Common myeloid progenitor, CD34-positive (primary cell): ENCODE data around the gene SOBP.

Experiments used
- CTCF ChIA-PET: fragments of 350-600 bp; sonication (Branson Sonifier 250); formaldehyde crosslinking; loops from one replicate; lab custom pipeline; 2021; ENCODE audit warnings: antibody characterized with exemption; lab: Charles Lee
- POLR2A ChIA-PET: fragments of 350-600 bp; sonication (Branson Sonifier 250); formaldehyde crosslinking; loops from one replicate; lab custom pipeline; 2021; ENCODE audit warnings: antibody characterized with exemption; lab: Charles Lee
- DNase-seq, 3 donors: peaks; one replicate each; pipeline versions ENCODE4 v3.0.0 to v3.0.0-alpha.2; 2013
- H3K27ac ChIP-seq, 2 experiments: 1 replicate in 1 of 2; 2 replicates in 1 of 2; pipeline ENCODE4 v1.7.0; 2013; ENCODE audit warnings: inconsistent platforms in 2 of 2, low read length in 2 of 2, mild to moderate bottlenecking in 2 of 2, low read depth in 1 of 2, moderate library complexity in 1 of 2; ENCODE audit not compliant: severe bottlenecking in 2 of 2, insufficient read depth in 1 of 2, poor library complexity in 1 of 2
- H3K27me3 ChIP-seq, 5 experiments: replicated peaks in 2 of 5; 1 replicate in 3 of 5; 2 replicates in 2 of 5; pipeline versions ENCODE4 v1.6.1 to v1.7.0; 2013; ENCODE audit warnings: low read length in 4 of 5, mild to moderate bottlenecking in 2 of 5, moderate library complexity in 2 of 5, inconsistent platforms in 1 of 5; ENCODE audit not compliant: insufficient read depth in 5 of 5, control insufficient read depth in 4 of 5
- H3K36me3 ChIP-seq, 4 experiments: 1 replicate in 2 of 4; 2 replicates in 2 of 4; pipeline versions ENCODE4 v1.6.1 to v1.7.0; 2013; ENCODE audit warnings: low read length in 3 of 4, control low read depth in 1 of 4, mild to moderate bottlenecking in 1 of 4; ENCODE audit not compliant: control insufficient read depth in 4 of 4, insufficient read depth in 4 of 4
- H3K4me1 ChIP-seq, 4 experiments: 1 replicate in 3 of 4; 2 replicates in 1 of 4; pipeline versions ENCODE4 v1.6.1 to v1.7.1; 2013; ENCODE audit warnings: low read length in 3 of 4, mild to moderate bottlenecking in 3 of 4, control low read depth in 1 of 4, inconsistent platforms in 1 of 4, moderate library complexity in 1 of 4; ENCODE audit not compliant: control insufficient read depth in 4 of 4, insufficient read depth in 4 of 4; ENCODE audit errors: control extremely low read depth in 1 of 4
- H3K4me3 ChIP-seq, 7 experiments: 1 replicate in 4 of 7; 2 replicates in 3 of 7; pipeline versions ENCODE4 v1.5.1 to v1.7.0; 2013; ENCODE audit warnings: mild to moderate bottlenecking in 7 of 7, low read length in 6 of 7, moderate library complexity in 6 of 7, inconsistent platforms in 2 of 7, low read depth in 2 of 7, control low read depth in 1 of 7; ENCODE audit not compliant: insufficient read depth in 4 of 7, control insufficient read depth in 1 of 7; ENCODE audit errors: extremely low read depth in 1 of 7
- H3K9me3 ChIP-seq, 5 experiments: 1 replicate in 4 of 5; 2 replicates in 1 of 5; pipeline versions ENCODE4 v1.6.1 to v1.7.1; 2013; ENCODE audit warnings: low read length in 4 of 5, mild to moderate bottlenecking in 2 of 5, inconsistent platforms in 1 of 5, low read depth in 1 of 5, moderate library complexity in 1 of 5; ENCODE audit not compliant: control insufficient read depth in 4 of 5, insufficient read depth in 2 of 5; ENCODE audit errors: control extremely low read depth in 1 of 5
- WGBS: methylation state at CpG from one replicate; pipeline ENCODE4 v1.1.5; 2013; ENCODE audit not compliant: insufficient coverage; 5-methylcytosine and 5-hydroxymethylcytosine counted together

The SOBP gene

DNA sequence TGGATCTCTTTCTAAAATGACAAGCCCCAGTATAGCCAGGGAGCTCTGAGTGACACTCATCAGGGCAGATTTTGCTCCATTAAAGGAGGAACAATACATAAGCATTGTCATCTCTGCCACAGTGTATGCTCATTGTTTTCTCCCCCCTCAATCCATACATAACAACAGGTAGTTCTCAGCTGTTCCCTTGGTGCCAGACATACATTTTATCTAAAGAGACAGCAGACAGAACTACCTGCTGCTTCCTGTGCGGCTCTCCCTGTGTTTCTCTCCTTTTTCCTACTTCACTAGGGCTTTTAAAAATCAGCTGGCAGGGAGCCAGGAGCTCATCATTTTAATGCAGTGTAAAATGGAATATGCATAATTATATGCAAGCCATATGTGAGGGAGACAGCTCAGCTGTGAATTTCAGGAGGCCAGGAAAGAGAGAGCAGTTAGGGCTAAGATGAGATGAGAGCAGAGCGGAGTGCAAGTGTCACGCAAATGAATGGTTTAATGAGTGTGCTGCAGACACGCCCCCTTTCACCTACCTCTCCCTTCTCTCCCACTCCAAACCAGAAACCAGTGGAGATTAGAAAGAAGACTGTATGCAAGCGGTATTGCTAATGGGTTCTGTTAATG is 96.0 kb downstream of the SOBP start:
- no peak overlapping the region for H3K4me3 ChIP-seq
- H3K4me1 ChIP-seq = no peaks in the 10 kb centered on the region
- H3K27ac ChIP-seq = no peak overlapping the region
- WGBS = 100% methylated on average over 1 of the region's 5 CpGs
- DNase-seq = no peak
- H3K36me3 ChIP-seq = no peaks in the 10 kb centered on the region
- ChIA-PET CTCF (no interaction called here), POLR2A (no interaction called here)
- no peaks in the 10 kb centered on the region for H3K9me3 ChIP-seq
- peaks cover 0 to 8% (median 0%) of the 10 kb centered on the region in 5 experiments for H3K27me3 ChIP-seq

DNA sequence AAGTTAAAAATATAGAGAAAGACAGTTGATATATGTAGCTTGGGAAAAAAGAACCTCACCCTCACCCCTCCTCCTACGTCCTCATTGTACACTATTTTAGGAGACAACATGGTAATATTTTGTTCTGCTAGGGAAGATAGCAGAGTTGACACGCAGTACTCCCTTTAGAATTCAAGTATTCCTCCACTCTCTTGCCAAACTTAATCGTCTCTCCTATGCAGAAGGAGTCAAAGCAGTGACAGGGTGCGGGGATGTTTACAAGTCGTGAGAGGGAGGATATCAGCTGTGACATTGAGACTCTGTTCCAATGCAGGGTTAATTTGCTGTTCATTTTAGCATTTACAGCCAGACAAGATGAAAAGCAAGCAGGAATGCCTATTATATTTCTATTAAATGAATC is 97.5 kb downstream of the SOBP start:
- Histone ChIP-seq H3K27me3 (peaks cover 0 to 8% (median 0%) of the 10 kb centered on the region in 5 experiments), H3K36me3 (no peaks in the 10 kb centered on the region), H3K4me3 (no peak overlapping the region), H3K4me1 (no peaks in the 10 kb centered on the region), H3K27ac (no peak overlapping the region), H3K9me3 (no peaks in the 10 kb centered on the region)
- CTCF ChIA-PET = interaction anchor here (1.3 kb wide), 1 partner anchor 48 kb away, joined by 3 read pairs; no protein-coding TSS in a partner anchor
- POLR2A ChIA-PET = no interaction called here
- WGBS = 93% methylated on average over 4 of the region's 5 CpGs
- DNase-seq = no peak

DNA sequence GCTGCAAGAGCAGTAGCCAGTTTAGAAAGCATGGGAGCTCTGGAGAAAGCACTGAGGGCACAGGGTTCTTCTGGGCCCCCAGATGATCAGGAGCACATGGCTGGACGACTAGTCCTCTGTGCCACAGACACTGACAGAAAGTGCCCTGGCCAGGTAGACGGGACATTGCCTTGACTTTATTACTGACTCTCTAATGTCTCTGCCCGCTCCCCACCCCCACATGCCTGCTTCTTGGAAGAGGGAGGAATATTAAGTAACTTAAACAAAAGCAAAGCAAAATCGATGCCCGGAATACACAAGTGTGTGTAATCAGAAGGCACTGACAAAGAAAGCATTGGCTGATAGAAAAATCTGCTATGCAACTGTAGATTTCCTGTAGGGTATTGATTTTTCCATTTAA is 99.3 kb downstream of the SOBP start:
- POLR2A ChIA-PET = no interaction called here
- WGBS = 93% methylated on average over 3 of the region's 5 CpGs
- CTCF ChIA-PET = no interaction called here

DNA sequence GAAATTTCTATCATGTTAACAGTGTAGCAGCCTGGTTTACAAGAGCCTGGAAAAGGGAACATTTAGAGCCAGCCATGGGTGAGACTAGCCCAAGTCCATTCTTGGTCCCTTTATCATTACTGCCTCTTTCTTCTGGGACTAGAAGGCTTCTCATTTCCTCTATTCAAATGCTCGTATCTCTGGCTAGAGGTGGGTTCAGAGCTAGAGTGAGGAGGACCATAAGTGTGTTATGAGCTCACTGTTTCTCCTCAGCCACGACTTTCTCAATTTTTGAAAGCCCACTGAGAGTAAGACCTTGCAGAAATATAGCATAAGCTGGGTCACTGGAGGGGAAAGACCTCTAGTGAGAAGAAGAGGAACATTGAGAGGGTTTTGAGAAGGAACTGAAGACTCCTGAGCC is 100.0 kb downstream of the SOBP start:
- no peak for DNase-seq
- Histone ChIP-seq H3K9me3 (no peaks in the 10 kb centered on the region), H3K4me1 (no peaks in the 10 kb centered on the region), H3K27me3 (peaks cover 0 to 8% (median 0%) of the 10 kb centered on the region in 5 experiments), H3K27ac (no peak overlapping the region), H3K4me3 (no peak overlapping the region), H3K36me3 (no peaks in the 10 kb centered on the region)
- POLR2A ChIA-PET = no interaction called here
- CTCF ChIA-PET = no interaction called here
- 100% methylated on average over 1 of the region's 2 CpGs for WGBS

More for the DNA sequence above, 99.3 kb downstream of the SOBP start:
- no peaks in the 10 kb centered on the region for H3K36me3 ChIP-seq
- H3K4me1 ChIP-seq = no peaks in the 10 kb centered on the region
- no peak overlapping the region for H3K4me3 ChIP-seq
- H3K27me3 ChIP-seq = peaks cover 0 to 8% (median 0%) of the 10 kb centered on the region in 5 experiments
- no peak for DNase-seq
- H3K9me3 ChIP-seq = no peaks in the 10 kb centered on the region
- no peak overlapping the region for H3K27ac ChIP-seq

DNA sequence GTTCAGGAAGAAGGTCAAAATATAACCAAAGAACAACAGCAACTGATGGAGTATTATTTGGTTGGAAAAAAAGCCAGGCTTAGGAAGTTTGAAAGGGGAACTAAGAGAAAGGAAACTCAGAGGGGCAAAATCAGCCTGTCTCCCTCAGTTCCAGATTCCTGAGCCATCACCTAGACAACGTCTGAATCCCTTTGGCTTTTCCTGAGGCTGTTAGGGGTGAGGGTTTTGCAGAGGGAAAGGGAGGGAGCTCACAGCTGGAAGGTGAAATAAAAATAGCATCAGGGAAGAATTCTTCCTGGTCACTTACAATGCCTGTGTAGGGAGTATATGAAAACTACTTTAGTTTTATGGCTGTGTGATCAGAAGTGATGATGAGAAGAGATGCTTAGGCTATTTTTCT is 100.5 kb downstream of the SOBP start:
- WGBS = no CpG with 5 or more reads among the region's 1 CpG
- no peaks in the 10 kb centered on the region for H3K4me1 ChIP-seq
- H3K27me3 ChIP-seq = peaks cover 0 to 8% (median 0%) of the 10 kb centered on the region in 5 experiments
- no peak overlapping the region for H3K27ac ChIP-seq
- ChIA-PET POLR2A (no interaction called here), CTCF (no interaction called here)
- DNase-seq = no peak
- no peaks in the 10 kb centered on the region for H3K36me3 ChIP-seq
- H3K4me3 ChIP-seq = no peak overlapping the region
- H3K9me3 ChIP-seq = no peaks in the 10 kb centered on the region

DNA sequence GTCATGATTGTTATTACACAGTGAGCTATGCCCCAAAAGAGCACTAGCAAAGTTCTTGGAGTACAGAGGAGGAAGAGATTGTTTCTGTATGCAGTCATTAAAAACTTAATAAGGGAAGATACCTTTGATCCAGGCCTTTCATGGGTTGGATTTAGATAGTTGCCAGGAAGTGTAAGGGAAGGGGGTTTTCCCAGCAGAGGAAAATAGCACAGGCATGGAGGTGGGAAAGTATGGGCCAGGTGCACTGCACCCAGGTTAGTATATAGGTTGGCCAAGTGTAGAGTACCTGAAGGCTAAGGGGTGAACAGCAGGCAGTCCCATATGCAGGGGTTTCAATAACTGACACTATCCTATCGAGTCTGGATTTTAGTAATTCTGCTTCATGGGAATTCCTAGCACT is 101.4 kb downstream of the SOBP start:
- Histone ChIP-seq H3K36me3 (no peaks in the 10 kb centered on the region), H3K4me3 (no peak overlapping the region), H3K27ac (no peak overlapping the region), H3K27me3 (peaks cover 0 to 8% (median 0%) of the 10 kb centered on the region in 5 experiments), H3K4me1 (no peaks in the 10 kb centered on the region), H3K9me3 (no peaks in the 10 kb centered on the region)
- POLR2A ChIA-PET = no interaction called here
- CTCF ChIA-PET = interaction anchor here (1.2 kb wide), 1 partner anchor 47 kb away, joined by 3 read pairs; no protein-coding TSS in a partner anchor
- DNase-seq = no peak
- WGBS = 100% methylated on average over 1 of the region's 1 CpG

DNA sequence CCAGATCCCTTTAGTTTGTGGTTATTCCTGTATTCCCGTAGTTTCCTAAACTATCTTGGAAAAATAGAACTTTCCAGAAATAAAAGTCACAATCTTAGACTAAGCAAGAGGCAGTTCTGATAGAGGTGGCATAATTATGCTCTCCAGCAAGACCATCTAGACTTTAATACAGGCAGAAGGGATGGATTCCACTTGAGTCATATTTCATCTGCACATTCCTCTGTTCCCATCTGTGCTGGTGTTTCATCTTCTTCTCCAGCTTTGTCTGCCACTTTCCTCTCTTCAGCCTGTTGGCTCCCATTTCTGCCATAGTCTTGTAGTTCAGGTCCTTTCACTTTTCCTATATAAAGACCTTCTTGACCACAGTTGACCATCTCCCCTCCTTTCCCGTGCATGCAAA is 102.9 kb downstream of the SOBP start:
- Histone ChIP-seq H3K4me1 (no peaks in the 10 kb centered on the region), H3K4me3 (no peak overlapping the region), H3K27me3 (peaks cover 0 to 8% (median 0%) of the 10 kb centered on the region in 5 experiments), H3K27ac (no peak overlapping the region), H3K36me3 (no peaks in the 10 kb centered on the region), H3K9me3 (no peaks in the 10 kb centered on the region)
- ChIA-PET CTCF (no interaction called here), POLR2A (no interaction called here)
- WGBS = no CpG with 5 or more reads among the region's 2 CpGs
- DNase-seq = no peak
